Prostate gland (tissue), 2 donors: ENCODE measurements around the gene TYW3. TPM values are rescaled to one million over a fixed set of nuclear protein-coding genes. Genes with fewer than 3 reads are reported as not detected.

ENCODE experiments used
- DNase-seq: peaks from one replicate; pipeline ENCODE4 v3.0.0-alpha.2; 2019; ENCODE audit warnings: low spot score
- H3K27ac ChIP-seq, 2 donors: fragments of 200-600 bp; sonication (generic); 2 replicates each; pipeline ENCODE4 v1.5.1; 2017 to 2019
- H3K27me3 ChIP-seq: fragments of 200-600 bp; sonication (generic); replicated peaks from 2 replicates; pipeline ENCODE4 v1.5.1; 2019; ENCODE audit not compliant: insufficient read depth
- H3K36me3 ChIP-seq, 2 donors: fragments of 200-600 bp; sonication (generic); 1 replicate in 1 of 2; 2 replicates in 1 of 2; pipeline versions ENCODE4 v1.5.1 to v1.8.1; 2017 to 2019
- H3K4me1 ChIP-seq: fragments of 200-600 bp; sonication (generic); replicated peaks from 2 replicates; pipeline ENCODE4 v1.5.1; 2019
- H3K4me3 ChIP-seq, 2 donors: fragments of 200-600 bp; sonication (generic); 2 replicates each; pipeline ENCODE4 v1.5.1; 2017 to 2019
- H3K9me3 ChIP-seq: fragments of 200-600 bp; sonication (generic); 2 replicates; pipeline ENCODE4 v1.5.1; 2017
- POLR2A ChIP-seq: fragments of 450-650 bp; IDR thresholded peaks from one replicate; pipeline ENCODE4 v1.6.1; 2016; ENCODE audit warnings: antibody characterized with exemption, mild to moderate bottlenecking
- POLR2AphosphoS5 ChIP-seq: sonication (generic); formaldehyde crosslinking; IDR thresholded peaks from one replicate; pipeline ENCODE4 v1.6.1; 2017; ENCODE audit warnings: antibody characterized with exemption
- WGBS: methylation state at CpG from one replicate; pipeline ENCODE4 v1.1.5; 2018; 5-methylcytosine and 5-hydroxymethylcytosine counted together
- intact Hi-C: fragments of 100-400 bp; cut with DNase I; formaldehyde crosslinking; loops from one replicate; pipeline ENCODE4 v1.14.2; 2022
- total RNA-seq, 2 donors: library from RNA; depleted of rRNA; stranded (reverse); fragments of >200 nt; gene quantifications; one replicate each; pipeline ENCODE4 v1.1.0, GENCODE V29; 2016
- TF ChIP-seq, protein P1 (sequence below), 4 experiments: fragments of 200-600 bp in 2 of 4; fragments of 450-650 bp in 2 of 4; sonication (generic) in 2 of 4; IDR thresholded peaks; 1 replicate in 3 of 4; 2 replicates in 1 of 4; pipeline ENCODE4 v1.5.1; 2016 to 2019; ENCODE audit warnings: antibody characterized with exemption in 4 of 4, mild to moderate bottlenecking in 2 of 4, moderate library complexity in 2 of 4

The TYW3 gene
- total RNA-seq, 2 donors from 2014 or later, result 15.8 to 16.1 TPM

DNA sequence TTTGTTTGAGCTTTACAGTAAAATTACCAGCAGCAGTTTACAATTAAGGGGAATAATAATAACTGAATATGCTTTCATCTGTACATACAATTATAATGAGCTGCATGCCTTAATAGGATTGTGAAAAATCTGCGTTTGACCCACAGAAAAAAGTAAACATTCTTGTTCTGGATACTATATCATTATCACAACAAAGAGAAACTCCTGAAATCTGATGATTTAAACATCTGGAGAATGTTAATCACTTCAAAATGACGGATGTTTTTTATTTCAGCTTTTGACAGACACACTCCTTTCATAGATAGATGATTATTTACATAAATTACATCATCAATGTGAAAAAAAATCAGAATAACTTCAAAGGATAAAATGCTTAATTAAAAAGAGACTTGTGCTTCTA lies 58.5 kb downstream of the TYW3 start:
- Histone ChIP-seq H3K4me1 (no peaks in the 10 kb centered on the region), H3K36me3 (no peaks in the 10 kb centered on the region), H3K4me3 (no peak overlapping the region), H3K27ac (no peak overlapping the region), H3K9me3 (no peaks in the 10 kb centered on the region), H3K27me3 (no peaks in the 10 kb centered on the region)
- intact Hi-C loops, result no loop called here
- TF ChIP-seq POLR2A, result no peak
- no peak for TF ChIP-seq POLR2AphosphoS5
- TF ChIP-seq, protein P1, sequence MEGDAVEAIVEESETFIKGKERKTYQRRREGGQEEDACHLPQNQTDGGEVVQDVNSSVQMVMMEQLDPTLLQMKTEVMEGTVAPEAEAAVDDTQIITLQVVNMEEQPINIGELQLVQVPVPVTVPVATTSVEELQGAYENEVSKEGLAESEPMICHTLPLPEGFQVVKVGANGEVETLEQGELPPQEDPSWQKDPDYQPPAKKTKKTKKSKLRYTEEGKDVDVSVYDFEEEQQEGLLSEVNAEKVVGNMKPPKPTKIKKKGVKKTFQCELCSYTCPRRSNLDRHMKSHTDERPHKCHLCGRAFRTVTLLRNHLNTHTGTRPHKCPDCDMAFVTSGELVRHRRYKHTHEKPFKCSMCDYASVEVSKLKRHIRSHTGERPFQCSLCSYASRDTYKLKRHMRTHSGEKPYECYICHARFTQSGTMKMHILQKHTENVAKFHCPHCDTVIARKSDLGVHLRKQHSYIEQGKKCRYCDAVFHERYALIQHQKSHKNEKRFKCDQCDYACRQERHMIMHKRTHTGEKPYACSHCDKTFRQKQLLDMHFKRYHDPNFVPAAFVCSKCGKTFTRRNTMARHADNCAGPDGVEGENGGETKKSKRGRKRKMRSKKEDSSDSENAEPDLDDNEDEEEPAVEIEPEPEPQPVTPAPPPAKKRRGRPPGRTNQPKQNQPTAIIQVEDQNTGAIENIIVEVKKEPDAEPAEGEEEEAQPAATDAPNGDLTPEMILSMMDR (IDR thresholded peaks at IDR 0.05), result no peak
- DNase-seq, result no peak
- WGBS, result 14% methylated on average over 2 of the region's 2 CpGs

DNA sequence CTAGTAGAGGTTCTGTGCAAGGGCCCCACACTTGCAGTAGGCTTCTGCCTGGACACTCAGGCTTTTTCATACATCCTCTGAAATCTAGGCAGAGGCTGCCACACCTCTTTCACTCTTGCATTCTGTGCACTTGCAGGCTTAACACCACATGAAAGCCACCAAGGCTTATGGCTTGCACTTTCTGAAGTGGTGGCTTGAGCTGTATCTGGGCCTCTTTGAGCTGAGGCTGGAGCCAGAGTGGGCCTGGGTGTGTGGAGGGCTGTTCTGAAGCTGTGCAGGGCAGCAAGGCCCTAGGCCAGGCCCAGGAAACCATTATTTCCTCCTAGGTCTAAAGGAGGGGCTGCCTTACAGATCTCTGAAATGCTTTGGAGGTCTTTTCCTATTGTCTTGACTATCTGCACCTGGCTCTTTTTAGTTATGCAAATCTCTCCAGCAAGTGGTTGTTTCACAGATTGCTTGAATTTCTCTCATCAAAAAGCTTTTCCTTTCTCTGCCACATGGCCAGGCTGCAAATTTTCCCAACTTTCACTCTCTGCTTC lies 66.2 kb downstream of the TYW3 start:
- Histone ChIP-seq H3K4me3 (no peak overlapping the region), H3K4me1 (no peaks in the 10 kb centered on the region), H3K27ac (no peak overlapping the region), H3K27me3 (peaks cover 2% of the 10 kb centered on the region), H3K9me3 (no peaks in the 10 kb centered on the region), H3K36me3 (no peaks in the 10 kb centered on the region)
- no peak for DNase-seq
- TF ChIP-seq, protein P1 (IDR thresholded peaks at IDR 0.05), result no peak
- TF ChIP-seq POLR2AphosphoS5 (no peak), POLR2A (no peak)
- intact Hi-C loops, result no loop called here

GRCh38 chr1:74811436-74812179 lies 78.7 kb downstream of the TYW3 start:
- 75% methylated on average over 9 of the region's 9 CpGs for WGBS
- no peaks in the 10 kb centered on the region for H3K9me3 ChIP-seq
- H3K27me3 ChIP-seq, result no peaks in the 10 kb centered on the region
- no peak for DNase-seq
- no peak for TF ChIP-seq POLR2A
- TF ChIP-seq POLR2AphosphoS5, result no peak
- TF ChIP-seq, protein P1 (IDR thresholded peaks at IDR 0.05), result no peak
- H3K4me1 ChIP-seq, result no peaks in the 10 kb centered on the region
- H3K27ac ChIP-seq, result no peak overlapping the region
- no peaks in the 10 kb centered on the region for H3K36me3 ChIP-seq
- intact Hi-C loops, result no loop called here
- H3K4me3 ChIP-seq, result no peak overlapping the region

- Histone ChIP-seq H3K36me3 (no peaks in the 10 kb centered on the region), H3K27ac (no peak overlapping the region), H3K4me1 (no peaks in the 10 kb centered on the region), H3K27me3 (no peaks in the 10 kb centered on the region), H3K9me3 (no peaks in the 10 kb centered on the region), H3K4me3 (no peak overlapping the region)
- intact Hi-C loops, result no loop called here
- no peak for DNase-seq
- WGBS, result 71% methylated on average over 1 of the region's 1 CpG
- no peak for TF ChIP-seq POLR2A
- no peak for TF ChIP-seq POLR2AphosphoS5
- TF ChIP-seq, protein P1 (IDR thresholded peaks at IDR 0.05), result no peak
Observed at GRCh38 chr1:74812180-74812541, 79.2 kb downstream of the TYW3 start.

Other genes with a start within 250 kb of the TYW3 start
- not detected for gene LRRC53, start 220.5 kb upstream of the TYW3 start, total RNA-seq
- gene ERICH3, start 59.4 kb upstream of the TYW3 start, total RNA-seq, result 1 to 10 TPM in 1 of 2 donors, not detected in 1; 3.3 TPM
- 10 to 100 TPM; 21.2 to 41.9 TPM for gene CRYZ, start 102 bp upstream of the TYW3 start, total RNA-seq